Gastrocnemius medialis (tissue), 4 donors: ENCODE data around the gene GREB1. TPM values are rescaled to one million over a fixed set of nuclear protein-coding genes. Genes with fewer than 3 reads are reported as not detected.

Experiments
- ATAC-seq, 2 donors: fragments of 150-250 bp; one replicate each; pipeline ENCODE4 v1.9.1; 2016
- DNase-seq, 2 donors: peaks; one replicate each; pipeline ENCODE4 v3.0.0-alpha.2; 2019
- H3K27ac ChIP-seq, 4 donors: fragments of 200-600 bp; sonication (generic); 1 replicate in 1 of 4; 2 replicates in 3 of 4; pipeline ENCODE4 v1.5.1; 2016 to 2018; ENCODE audit warnings: mild to moderate bottlenecking in 2 of 4, moderate library complexity in 1 of 4
- H3K27me3 ChIP-seq, 3 donors: fragments of 200-600 bp; sonication (generic) in 2 of 3; 1 replicate in 1 of 3; 2 replicates in 2 of 3; pipeline versions ENCODE4 v1.5.1 to v1.6.0; 2016 to 2019; ENCODE audit warnings: mild to moderate bottlenecking in 1 of 3, moderate library complexity in 1 of 3
- H3K36me3 ChIP-seq, 2 donors: fragments of 200-600 bp; sonication (generic) in 1 of 2; one replicate each; pipeline ENCODE4 v1.5.1; 2017 to 2018
- H3K4me1 ChIP-seq, 2 donors: fragments of 200-600 bp; sonication (generic) in 1 of 2; one replicate each; pipeline ENCODE4 v1.5.1; 2016 to 2017; ENCODE audit warnings: mild to moderate bottlenecking in 2 of 2
- H3K4me3 ChIP-seq, 4 donors: fragments of 200-600 bp; sonication (generic) in 3 of 4; 1 replicate in 1 of 4; 2 replicates in 3 of 4; pipeline ENCODE4 v1.5.1; 2016 to 2019; ENCODE audit warnings: mild to moderate bottlenecking in 2 of 4
- H3K9me3 ChIP-seq, 3 donors: fragments of 200-600 bp; sonication (generic) in 2 of 3; 1 replicate in 1 of 3; 2 replicates in 2 of 3; pipeline ENCODE4 v1.5.1; 2016 to 2019
- POLR2A ChIP-seq, 2 donors: fragments of 450-650 bp; IDR thresholded peaks; one replicate each; pipeline ENCODE4 v1.6.1; 2017; ENCODE audit warnings: antibody characterized with exemption in 2 of 2, mild to moderate bottlenecking in 2 of 2, moderate library complexity in 2 of 2
- in situ Hi-C, 4 donors: fragments of 200-750 bp; cut with MboI; loops; one replicate each; pipeline versions ENCODE4 v1.15.0 to v1.8.0; 2017; ENCODE audit warnings: low sequenced_read_pairs in 4 of 4
- intact Hi-C: fragments of 100-400 bp; cut with DNase I; formaldehyde crosslinking; loops from one replicate; pipeline ENCODE4 v1.15.1; 2023; ENCODE audit warnings: low total_unique reads
- total RNA-seq, 4 donors: library from RNA; depleted of rRNA; stranded (reverse); fragments of >200 nt; gene quantifications; one replicate each; pipeline versions ENCODE4 v1.1.0 to v1.2.3, GENCODE V29; 2016
- TF ChIP-seq, protein P1 (sequence below), 5 experiments: fragments of 450-650 bp in 3 of 5; fragments of 200-600 bp in 2 of 5; sonication (generic) in 2 of 5; IDR thresholded peaks in 4 of 5; conservative IDR thresholded peaks in 1 of 5; 1 replicate in 4 of 5; 2 replicates in 1 of 5; pipeline ENCODE4 v1.5.1; 2016 to 2019; ENCODE audit warnings: antibody characterized with exemption in 5 of 5, mild to moderate bottlenecking in 3 of 5, moderate library complexity in 3 of 5

The GREB1 gene, protein sequence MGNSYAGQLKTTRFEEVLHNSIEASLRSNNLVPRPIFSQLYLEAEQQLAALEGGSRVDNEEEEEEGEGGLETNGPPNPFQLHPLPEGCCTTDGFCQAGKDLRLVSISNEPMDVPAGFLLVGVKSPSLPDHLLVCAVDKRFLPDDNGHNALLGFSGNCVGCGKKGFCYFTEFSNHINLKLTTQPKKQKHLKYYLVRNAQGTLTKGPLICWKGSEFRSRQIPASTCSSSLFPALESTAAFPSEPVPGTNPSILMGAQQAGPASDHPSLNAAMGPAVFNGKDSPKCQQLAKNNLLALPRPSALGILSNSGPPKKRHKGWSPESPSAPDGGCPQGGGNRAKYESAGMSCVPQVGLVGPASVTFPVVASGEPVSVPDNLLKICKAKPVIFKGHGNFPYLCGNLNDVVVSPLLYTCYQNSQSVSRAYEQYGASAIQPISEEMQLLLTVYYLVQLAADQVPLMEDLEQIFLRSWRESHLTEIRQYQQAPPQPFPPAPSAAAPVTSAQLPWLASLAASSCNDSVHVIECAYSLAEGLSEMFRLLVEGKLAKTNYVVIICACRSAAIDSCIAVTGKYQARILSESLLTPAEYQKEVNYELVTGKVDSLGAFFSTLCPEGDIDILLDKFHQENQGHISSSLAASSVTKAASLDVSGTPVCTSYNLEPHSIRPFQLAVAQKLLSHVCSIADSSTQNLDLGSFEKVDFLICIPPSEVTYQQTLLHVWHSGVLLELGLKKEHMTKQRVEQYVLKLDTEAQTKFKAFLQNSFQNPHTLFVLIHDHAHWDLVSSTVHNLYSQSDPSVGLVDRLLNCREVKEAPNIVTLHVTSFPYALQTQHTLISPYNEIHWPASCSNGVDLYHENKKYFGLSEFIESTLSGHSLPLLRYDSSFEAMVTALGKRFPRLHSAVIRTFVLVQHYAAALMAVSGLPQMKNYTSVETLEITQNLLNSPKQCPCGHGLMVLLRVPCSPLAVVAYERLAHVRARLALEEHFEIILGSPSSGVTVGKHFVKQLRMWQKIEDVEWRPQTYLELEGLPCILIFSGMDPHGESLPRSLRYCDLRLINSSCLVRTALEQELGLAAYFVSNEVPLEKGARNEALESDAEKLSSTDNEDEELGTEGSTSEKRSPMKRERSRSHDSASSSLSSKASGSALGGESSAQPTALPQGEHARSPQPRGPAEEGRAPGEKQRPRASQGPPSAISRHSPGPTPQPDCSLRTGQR (N-terminal part only)
- 1 to 10 TPM; 1.7 to 9.3 (median 2.6) TPM for total RNA-seq

DNA sequence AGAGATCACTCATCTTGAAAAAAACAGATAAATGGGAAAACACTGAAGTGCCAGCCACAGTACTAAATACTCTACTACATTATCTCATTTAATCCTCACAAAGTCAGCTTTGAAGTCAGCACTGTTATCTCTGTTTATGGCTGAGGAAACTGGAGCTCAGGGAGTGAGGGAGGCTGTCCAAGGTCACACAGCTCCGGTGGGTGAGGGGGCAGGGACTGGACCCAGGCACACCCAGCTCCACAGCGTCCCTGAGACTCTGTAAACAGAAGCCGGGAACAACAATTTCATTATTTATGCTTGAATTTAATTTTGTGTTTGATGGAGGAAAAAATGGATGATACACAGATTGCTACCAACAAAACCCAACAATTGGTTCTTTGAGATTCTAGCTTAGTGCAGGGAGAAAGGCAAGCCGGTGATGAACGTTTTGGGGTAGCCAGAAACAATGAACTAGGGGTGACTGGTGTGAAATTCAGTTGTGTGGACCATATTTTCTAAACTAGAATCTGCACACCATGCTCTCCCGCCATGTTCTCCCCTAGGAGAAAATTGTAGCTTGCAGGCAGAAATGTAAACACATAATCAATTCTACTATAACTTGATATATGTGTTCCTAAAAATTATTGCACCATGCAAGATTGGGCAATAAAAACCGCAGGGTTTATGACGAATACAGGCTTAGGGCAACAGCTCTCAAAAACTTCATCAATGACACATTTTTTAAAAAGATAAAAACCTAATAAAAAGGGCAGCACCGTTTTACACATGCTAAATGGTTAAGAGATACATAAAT, at the start of gene GREB1:
Gene GREB1, plus strand, starts transcription at position 768 of the 793 bp plus-strand sequence. CDS start 22,570 bp downstream, outside the sequence.
- ATAC-seq = no peak
- Histone ChIP-seq H3K4me3 (no peak within 1 kb of the TSS), H3K9me3 (no peaks in the 10 kb centered on the region), H3K27me3 (no peaks in the 10 kb centered on the region), H3K4me1 (peaks cover 15 to 34% of the 10 kb centered on the region in 2 donors), H3K27ac (peak within 1 kb of the TSS in 1 of 4 donors; percentile 64), H3K36me3 (no peaks in the 10 kb centered on the region)
- no peak for DNase-seq
- TF ChIP-seq, protein P1, sequence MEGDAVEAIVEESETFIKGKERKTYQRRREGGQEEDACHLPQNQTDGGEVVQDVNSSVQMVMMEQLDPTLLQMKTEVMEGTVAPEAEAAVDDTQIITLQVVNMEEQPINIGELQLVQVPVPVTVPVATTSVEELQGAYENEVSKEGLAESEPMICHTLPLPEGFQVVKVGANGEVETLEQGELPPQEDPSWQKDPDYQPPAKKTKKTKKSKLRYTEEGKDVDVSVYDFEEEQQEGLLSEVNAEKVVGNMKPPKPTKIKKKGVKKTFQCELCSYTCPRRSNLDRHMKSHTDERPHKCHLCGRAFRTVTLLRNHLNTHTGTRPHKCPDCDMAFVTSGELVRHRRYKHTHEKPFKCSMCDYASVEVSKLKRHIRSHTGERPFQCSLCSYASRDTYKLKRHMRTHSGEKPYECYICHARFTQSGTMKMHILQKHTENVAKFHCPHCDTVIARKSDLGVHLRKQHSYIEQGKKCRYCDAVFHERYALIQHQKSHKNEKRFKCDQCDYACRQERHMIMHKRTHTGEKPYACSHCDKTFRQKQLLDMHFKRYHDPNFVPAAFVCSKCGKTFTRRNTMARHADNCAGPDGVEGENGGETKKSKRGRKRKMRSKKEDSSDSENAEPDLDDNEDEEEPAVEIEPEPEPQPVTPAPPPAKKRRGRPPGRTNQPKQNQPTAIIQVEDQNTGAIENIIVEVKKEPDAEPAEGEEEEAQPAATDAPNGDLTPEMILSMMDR (IDR thresholded peaks at IDR 0.05 in 4 of 5, conservative IDR thresholded peaks at IDR 0.05 in 1 of 5) = no peak
- no peak for TF ChIP-seq POLR2A (IDR thresholded peaks at IDR 0.05)
- in situ Hi-C loops = no loop called here
- intact Hi-C loops = no loop called here

- Histone ChIP-seq H3K4me3 (no peak overlapping the region), H3K9me3 (no peaks in the 10 kb centered on the region), H3K27me3 (no peaks in the 10 kb centered on the region), H3K27ac (no peak overlapping the region), H3K4me1 (peaks cover 9 to 11% of the 10 kb centered on the region in 2 donors), H3K36me3 (no peaks in the 10 kb centered on the region)
- TF ChIP-seq POLR2A (IDR thresholded peaks at IDR 0.05) = no peak
- TF ChIP-seq, protein P1 (IDR thresholded peaks at IDR 0.05 in 4 of 5, conservative IDR thresholded peaks at IDR 0.05 in 1 of 5) = no peak
- DNase-seq = no peak
- ATAC-seq = no peak
- intact Hi-C loops (no loop called here), in situ Hi-C loops (loop anchor here in 3 of 4 donors (25.0 kb wide), 2 partner anchors 198 to 298 kb away; no protein-coding TSS in a partner anchor)
Observed at GRCh38 chr2:11488809-11489208, 45.0 kb upstream of the GREB1 start.

DNA sequence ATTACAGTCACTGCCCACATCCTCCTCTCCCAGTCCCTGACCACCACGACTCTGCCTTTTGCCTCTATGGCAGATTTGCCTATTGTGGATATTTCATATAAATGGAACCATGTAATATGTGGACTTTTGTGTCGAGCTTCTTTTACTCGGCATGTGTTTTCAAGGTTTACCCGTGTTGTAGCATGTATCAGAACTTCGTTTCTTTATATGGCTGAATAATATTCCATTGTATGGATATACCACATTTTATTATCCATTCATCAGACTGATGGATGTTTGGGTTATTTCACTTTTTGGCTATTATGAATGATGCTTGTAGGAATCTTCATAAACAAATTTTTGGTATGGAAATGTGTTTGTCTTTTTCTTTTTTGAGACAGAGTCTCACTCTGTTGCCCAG, 43.7 kb upstream of the GREB1 start:
- peaks cover 6 to 9% of the 10 kb centered on the region in 2 donors for H3K4me1 ChIP-seq
- DNase-seq = no peak
- intact Hi-C loops (no loop called here), in situ Hi-C loops (loop anchor here in 3 of 4 donors (10.0 to 25.0 kb wide), 3 partner anchors 195 to 297 kb away; no protein-coding TSS in a partner anchor)
- H3K4me3 ChIP-seq = no peak overlapping the region
- TF ChIP-seq POLR2A (IDR thresholded peaks at IDR 0.05) = no peak
- TF ChIP-seq, protein P1 (IDR thresholded peaks at IDR 0.05 in 4 of 5, conservative IDR thresholded peaks at IDR 0.05 in 1 of 5) = no peak
- H3K27me3 ChIP-seq = no peaks in the 10 kb centered on the region
- no peak overlapping the region for H3K27ac ChIP-seq
- H3K36me3 ChIP-seq = no peaks in the 10 kb centered on the region
- no peak for ATAC-seq
- H3K9me3 ChIP-seq = no peaks in the 10 kb centered on the region
